GM23338 (cell line): ENCODE data around the gene OTOG. TPM values are rescaled to one million over a fixed set of nuclear protein-coding genes. Genes with fewer than 3 reads are reported as not detected.

Experiments used
- ATAC-seq: fragments of 200-7000 bp; cut with Tn5 transposase; 3 replicates; pipeline ENCODE4 v1.9.1; 2020
- DNase-seq: peaks from one replicate; pipeline ENCODE4 v3.0.0-alpha.2; 2015; ENCODE audit warnings: low spot score
- H2AFZ ChIP-seq: fragments of 200-600 bp; sonication (generic); 2 replicates; pipeline ENCODE4 v1.8.0; 2016; ENCODE audit warnings: antibody characterized with exemption, mild to moderate bottlenecking, moderate library complexity
- H3F3A ChIP-seq: fragments of 200-600 bp; sonication (generic); replicated peaks from 2 replicates; pipeline ENCODE4 v1.8.0; 2017; ENCODE audit warnings: antibody characterized with exemption, mixed run types, low read depth
- H3K27ac ChIP-seq: fragments of 200-600 bp; sonication (generic); 2 replicates; pipeline ENCODE4 v1.6.1; 2016; ENCODE audit warnings: low read depth
- H3K27me3 ChIP-seq: fragments of 200-600 bp; sonication (generic); 2 replicates; pipeline ENCODE4 v1.8.0; 2016; ENCODE audit warnings: mild to moderate bottlenecking, mixed run types, moderate library complexity; ENCODE audit not compliant: insufficient read depth
- H3K36me3 ChIP-seq: fragments of 200-600 bp; sonication (generic); 2 replicates; pipeline ENCODE4 v1.8.0; 2016; ENCODE audit warnings: mild to moderate bottlenecking; ENCODE audit not compliant: insufficient read depth
- H3K4me1 ChIP-seq: fragments of 200-600 bp; sonication (generic); 2 replicates; pipeline ENCODE4 v1.8.0; 2016; ENCODE audit warnings: mild to moderate bottlenecking, moderate library complexity; ENCODE audit not compliant: insufficient read depth
- H3K4me2 ChIP-seq: fragments of 200-600 bp; sonication (generic); 2 replicates; pipeline ENCODE4 v1.7.1; 2017; ENCODE audit warnings: mixed run types
- H3K4me3 ChIP-seq: fragments of 200-600 bp; sonication (generic); 2 replicates; pipeline ENCODE4 v1.6.1; 2016; ENCODE audit warnings: mixed run types
- H3K79me2 ChIP-seq: fragments of 200-600 bp; sonication (generic); replicated peaks from 2 replicates; pipeline ENCODE4 v1.8.0; 2017; ENCODE audit warnings: mild to moderate bottlenecking; ENCODE audit not compliant: insufficient read depth
- H3K9me2 ChIP-seq: fragments of 200-600 bp; sonication (generic); 2 replicates; pipeline ENCODE4 v1.8.0; 2017; ENCODE audit not compliant: insufficient read depth
- H4K20me1 ChIP-seq: fragments of 200-600 bp; sonication (generic); replicated peaks from 2 replicates; pipeline ENCODE4 v1.8.0; 2017; ENCODE audit warnings: mild to moderate bottlenecking; ENCODE audit not compliant: insufficient read depth
- H3K27ac Mint-ChIP-seq: 2 replicates; pipeline ENCODE4 v1.8.0; 2020; ENCODE audit warnings: inconsistent platforms, mild to moderate bottlenecking, moderate library complexity, mixed read lengths
- H3K27me3 Mint-ChIP-seq: 3 replicates; pipeline ENCODE4 v1.8.0; 2022; ENCODE audit warnings: low read depth, mild to moderate bottlenecking, moderate library complexity, mixed read lengths, inconsistent platforms; ENCODE audit not compliant: insufficient read depth, poor library complexity
- H3K36me3 Mint-ChIP-seq: 3 replicates; pipeline ENCODE4 v1.8.0; 2021; ENCODE audit warnings: low read depth, mild to moderate bottlenecking, inconsistent platforms, moderate library complexity, mixed read lengths
- H3K4me1 Mint-ChIP-seq: 3 replicates; pipeline ENCODE4 v1.8.0; 2020; ENCODE audit warnings: mild to moderate bottlenecking, inconsistent platforms, mixed read lengths
- H3K4me3 Mint-ChIP-seq: 3 replicates; pipeline ENCODE4 v1.8.0; 2021; ENCODE audit warnings: moderate library complexity, mild to moderate bottlenecking, inconsistent platforms, mixed read lengths
- H3K9me3 Mint-ChIP-seq: 3 replicates; pipeline ENCODE4 v1.8.0; 2020; ENCODE audit warnings: moderate library complexity, mild to moderate bottlenecking, inconsistent platforms, mixed read lengths
- CREB1 ChIP-seq: fragments of 250-450 bp; sonication (Bioruptor Pico); IDR thresholded peaks from 2 replicates; pipeline ENCODE4 v1.5.0; 2020; ENCODE audit warnings: low read depth, mild to moderate bottlenecking, moderate library complexity
- CTCF ChIP-seq, 2 experiments: fragments of 200-600 bp in 1 of 2; sonication (generic) in 1 of 2; conservative IDR thresholded peaks; 2 replicates each; pipeline versions ENCODE4 v1.5.1 to v1.6.1; 2016 to 2017; ENCODE audit warnings: antibody characterized with exemption in 2 of 2, low read depth in 2 of 2, mild to moderate bottlenecking in 2 of 2, moderate library complexity in 1 of 2
- POLR2AphosphoS5 ChIP-seq: IDR thresholded peaks from 2 replicates; pipeline ENCODE4 v1.6.1; 2016; ENCODE audit warnings: antibody characterized with exemption, low read depth
- STAT1 ChIP-seq: IDR thresholded peaks from one replicate; pipeline ENCODE4 v1.6.1; 2016; ENCODE audit warnings: antibody characterized with exemption; ENCODE audit not compliant: unreplicated experiment
- ZNF114 ChIP-seq: fragments of 250-450 bp; sonication (Bioruptor Pico); IDR thresholded peaks from 2 replicates; pipeline ENCODE4 v1.5.0; 2020; ENCODE audit warnings: mild to moderate bottlenecking, moderate library complexity
- ZNF331 ChIP-seq: fragments of 250-450 bp; sonication (Bioruptor Pico); IDR thresholded peaks from 2 replicates; pipeline ENCODE4 v1.5.0; 2020; ENCODE audit warnings: low read depth, mild to moderate bottlenecking, moderate library complexity
- polyA plus RNA-seq: library from polyadenylated mRNA; unstranded; fragments of >200 nt; fragmentation: Nextera tagmentation; extraction: Ambion mirVana; gene quantifications from 2 replicates; pipeline ENCODE4 v1.2.1, GENCODE V29; 2016
- total RNA-seq: library from RNA; depleted of rRNA; stranded (reverse); fragments of >200 nt; shearing (Covaris generic); gene quantifications from 2 replicates; pipeline ENCODE4 v1.2.3, GENCODE V29; 2014
- TF ChIP-seq, protein P1 (sequence below): fragments of 250-450 bp; sonication (Bioruptor Pico); IDR thresholded peaks from 2 replicates; pipeline ENCODE4 v1.5.0; 2020; ENCODE audit warnings: mild to moderate bottlenecking, moderate library complexity
- TF ChIP-seq, protein P2 (sequence below): IDR thresholded peaks from 2 replicates; pipeline ENCODE4 v1.6.1; 2016; ENCODE audit warnings: antibody characterized with exemption

The OTOG gene
- total and polyA plus RNA-seq, 2 experiments from 2014 or later = 0.40 to 0.52 TPM

GRCh38 chr11:17559341-17560087 is 12.5 kb downstream of the OTOG start:
- ATAC-seq (no peak), DNase-seq (no peak)
- no peak overlapping the region for H3K27ac Mint-ChIP-seq
- Histone ChIP-seq H3K79me2 (no peaks in the 10 kb centered on the region), H3K36me3 (no peaks in the 10 kb centered on the region), H3K4me2 (no peak overlapping the region), H3K27ac (no peak overlapping the region), H3K27me3 (no peaks in the 10 kb centered on the region), H2AFZ (no peak overlapping the region), H4K20me1 (no peaks in the 10 kb centered on the region), H3K9me2 (no peaks in the 10 kb centered on the region), H3K4me1 (no peaks in the 10 kb centered on the region), H3F3A (no peaks in the 10 kb centered on the region), H3K4me3 (no peak overlapping the region)
- TF ChIP-seq, protein P1, sequence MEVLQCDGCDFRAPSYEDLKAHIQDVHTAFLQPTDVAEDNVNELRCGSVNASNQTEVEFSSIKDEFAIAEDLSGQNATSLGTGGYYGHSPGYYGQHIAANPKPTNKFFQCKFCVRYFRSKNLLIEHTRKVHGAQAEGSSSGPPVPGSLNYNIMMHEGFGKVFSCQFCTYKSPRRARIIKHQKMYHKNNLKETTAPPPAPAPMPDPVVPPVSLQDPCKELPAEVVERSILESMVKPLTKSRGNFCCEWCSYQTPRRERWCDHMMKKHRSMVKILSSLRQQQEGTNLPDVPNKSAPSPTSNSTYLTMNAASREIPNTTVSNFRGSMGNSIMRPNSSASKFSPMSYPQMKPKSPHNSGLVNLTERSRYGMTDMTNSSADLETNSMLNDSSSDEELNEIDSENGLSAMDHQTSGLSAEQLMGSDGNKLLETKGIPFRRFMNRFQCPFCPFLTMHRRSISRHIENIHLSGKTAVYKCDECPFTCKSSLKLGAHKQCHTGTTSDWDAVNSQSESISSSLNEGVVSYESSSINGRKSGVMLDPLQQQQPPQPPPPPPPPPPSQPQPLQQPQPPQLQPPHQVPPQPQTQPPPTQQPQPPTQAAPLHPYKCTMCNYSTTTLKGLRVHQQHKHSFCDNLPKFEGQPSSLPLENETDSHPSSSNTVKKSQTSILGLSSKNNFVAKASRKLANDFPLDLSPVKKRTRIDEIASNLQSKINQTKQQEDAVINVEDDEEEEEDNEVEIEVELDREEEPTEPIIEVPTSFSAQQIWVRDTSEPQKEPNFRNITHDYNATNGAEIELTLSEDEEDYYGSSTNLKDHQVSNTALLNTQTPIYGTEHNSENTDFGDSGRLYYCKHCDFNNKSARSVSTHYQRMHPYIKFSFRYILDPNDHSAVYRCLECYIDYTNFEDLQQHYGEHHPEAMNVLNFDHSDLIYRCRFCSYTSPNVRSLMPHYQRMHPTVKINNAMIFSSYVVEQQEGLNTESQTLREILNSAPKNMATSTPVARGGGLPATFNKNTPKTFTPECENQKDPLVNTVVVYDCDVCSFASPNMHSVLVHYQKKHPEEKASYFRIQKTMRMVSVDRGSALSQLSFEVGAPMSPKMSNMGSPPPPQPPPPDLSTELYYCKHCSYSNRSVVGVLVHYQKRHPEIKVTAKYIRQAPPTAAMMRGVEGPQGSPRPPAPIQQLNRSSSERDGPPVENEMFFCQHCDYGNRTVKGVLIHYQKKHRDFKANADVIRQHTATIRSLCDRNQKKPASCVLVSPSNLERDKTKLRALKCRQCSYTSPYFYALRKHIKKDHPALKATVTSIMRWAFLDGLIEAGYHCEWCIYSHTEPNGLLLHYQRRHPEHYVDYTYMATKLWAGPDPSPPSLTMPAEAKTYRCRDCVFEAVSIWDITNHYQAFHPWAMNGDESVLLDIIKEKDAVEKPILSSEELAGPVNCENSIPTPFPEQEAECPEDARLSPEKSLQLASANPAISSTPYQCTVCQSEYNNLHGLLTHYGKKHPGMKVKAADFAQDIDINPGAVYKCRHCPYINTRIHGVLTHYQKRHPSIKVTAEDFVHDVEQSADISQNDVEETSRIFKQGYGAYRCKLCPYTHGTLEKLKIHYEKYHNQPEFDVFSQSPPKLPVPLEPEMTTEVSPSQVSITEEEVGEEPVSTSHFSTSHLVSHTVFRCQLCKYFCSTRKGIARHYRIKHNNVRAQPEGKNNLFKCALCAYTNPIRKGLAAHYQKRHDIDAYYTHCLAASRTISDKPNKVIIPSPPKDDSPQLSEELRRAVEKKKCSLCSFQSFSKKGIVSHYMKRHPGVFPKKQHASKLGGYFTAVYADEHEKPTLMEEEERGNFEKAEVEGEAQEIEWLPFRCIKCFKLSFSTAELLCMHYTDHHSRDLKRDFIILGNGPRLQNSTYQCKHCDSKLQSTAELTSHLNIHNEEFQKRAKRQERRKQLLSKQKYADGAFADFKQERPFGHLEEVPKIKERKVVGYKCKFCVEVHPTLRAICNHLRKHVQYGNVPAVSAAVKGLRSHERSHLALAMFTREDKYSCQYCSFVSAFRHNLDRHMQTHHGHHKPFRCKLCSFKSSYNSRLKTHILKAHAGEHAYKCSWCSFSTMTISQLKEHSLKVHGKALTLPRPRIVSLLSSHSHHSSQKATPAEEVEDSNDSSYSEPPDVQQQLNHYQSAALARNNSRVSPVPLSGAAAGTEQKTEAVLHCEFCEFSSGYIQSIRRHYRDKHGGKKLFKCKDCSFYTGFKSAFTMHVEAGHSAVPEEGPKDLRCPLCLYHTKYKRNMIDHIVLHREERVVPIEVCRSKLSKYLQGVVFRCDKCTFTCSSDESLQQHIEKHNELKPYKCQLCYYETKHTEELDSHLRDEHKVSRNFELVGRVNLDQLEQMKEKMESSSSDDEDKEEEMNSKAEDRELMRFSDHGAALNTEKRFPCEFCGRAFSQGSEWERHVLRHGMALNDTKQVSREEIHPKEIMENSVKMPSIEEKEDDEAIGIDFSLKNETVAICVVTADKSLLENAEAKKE = no peak
- TF ChIP-seq POLR2AphosphoS5 (no peak), STAT1 (no peak), CTCF (conservative IDR thresholded peaks at IDR 0.05; ENCODE audit: low read depth in 2 of 2) (no peak), CREB1 (CRISPR knock-in tag) (no peak), ZNF114 (CRISPR knock-in tag) (no peak), ZNF331 (CRISPR knock-in tag) (no peak)
- TF ChIP-seq, protein P2, sequence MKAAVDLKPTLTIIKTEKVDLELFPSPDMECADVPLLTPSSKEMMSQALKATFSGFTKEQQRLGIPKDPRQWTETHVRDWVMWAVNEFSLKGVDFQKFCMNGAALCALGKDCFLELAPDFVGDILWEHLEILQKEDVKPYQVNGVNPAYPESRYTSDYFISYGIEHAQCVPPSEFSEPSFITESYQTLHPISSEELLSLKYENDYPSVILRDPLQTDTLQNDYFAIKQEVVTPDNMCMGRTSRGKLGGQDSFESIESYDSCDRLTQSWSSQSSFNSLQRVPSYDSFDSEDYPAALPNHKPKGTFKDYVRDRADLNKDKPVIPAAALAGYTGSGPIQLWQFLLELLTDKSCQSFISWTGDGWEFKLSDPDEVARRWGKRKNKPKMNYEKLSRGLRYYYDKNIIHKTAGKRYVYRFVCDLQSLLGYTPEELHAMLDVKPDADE = no peak
- no peaks in the 10 kb centered on the region; the same call in 2 of the 3 replicates for H3K4me1 Mint-ChIP-seq
- no peaks in the 10 kb centered on the region for H3K36me3 Mint-ChIP-seq
- no peak overlapping the region for H3K4me3 Mint-ChIP-seq
- H3K27me3 Mint-ChIP-seq = peaks cover 5% of the 10 kb centered on the region
- no peaks in the 10 kb centered on the region for H3K9me3 Mint-ChIP-seq
